ENCODE data around the gene JSRP1. TPM values are rescaled to one million over a fixed set of nuclear protein-coding genes. Genes with fewer than 3 reads are reported as not detected.

JSRP1 gene
- total RNA-seq, 1 donor: 0.43 TPM

DNA sequence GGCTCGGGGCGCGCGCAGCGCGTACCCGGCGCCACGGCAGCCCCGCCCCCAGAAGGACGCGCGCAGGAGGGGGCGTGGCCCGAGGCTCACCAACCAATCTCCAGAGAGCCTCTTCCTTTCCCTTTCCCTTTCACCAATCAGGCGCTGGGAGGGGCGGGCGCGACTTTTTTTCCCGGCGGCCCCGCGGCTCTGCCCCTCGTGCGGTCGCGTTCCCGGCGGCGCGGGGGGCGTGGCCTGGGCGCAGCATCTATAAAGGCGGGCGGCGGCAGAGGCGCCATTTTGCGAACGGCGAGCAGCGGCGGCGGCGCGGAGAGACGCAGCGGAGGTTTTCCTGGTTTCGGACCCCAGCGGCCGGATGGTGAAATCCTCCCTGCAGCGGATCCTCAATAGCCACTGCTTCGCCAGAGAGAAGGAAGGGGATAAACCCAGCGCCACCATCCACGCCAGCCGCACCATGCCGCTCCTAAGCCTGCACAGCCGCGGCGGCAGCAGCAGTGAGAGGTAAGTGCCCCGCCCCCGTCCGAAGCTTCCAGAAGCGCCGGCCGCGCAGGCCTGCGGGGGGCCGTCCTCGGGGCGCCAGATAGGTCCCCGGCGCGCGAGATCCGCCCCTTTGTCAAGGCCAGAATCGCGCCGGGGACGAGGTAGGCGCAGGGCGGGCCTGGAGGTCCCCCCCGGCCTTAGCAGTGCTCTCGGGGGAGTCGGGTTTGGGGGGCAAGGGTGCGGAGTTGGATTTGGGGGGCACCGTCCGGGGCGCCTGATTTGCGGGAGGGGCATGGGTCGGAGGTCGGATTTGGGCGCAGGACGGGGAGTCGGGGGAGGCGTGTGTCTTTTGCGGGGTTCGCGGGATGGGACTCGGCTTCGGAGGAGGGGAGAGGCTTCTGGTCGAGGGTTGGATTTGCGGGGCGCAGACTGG lies 13.3 kb upstream of the JSRP1 start:
- peak; percentile 5 for TF ChIP-seq CTCF (IDR thresholded peaks at IDR 0.05; ENCODE audit: insufficient read depth, low read depth, low read length)
- H3K4me3 ChIP-seq (ENCODE audit: low read depth, low read length): peak overlapping the region; percentile 99
- peak; percentile 97 for DNase-seq (ENCODE audit: low read depth)

DNA sequence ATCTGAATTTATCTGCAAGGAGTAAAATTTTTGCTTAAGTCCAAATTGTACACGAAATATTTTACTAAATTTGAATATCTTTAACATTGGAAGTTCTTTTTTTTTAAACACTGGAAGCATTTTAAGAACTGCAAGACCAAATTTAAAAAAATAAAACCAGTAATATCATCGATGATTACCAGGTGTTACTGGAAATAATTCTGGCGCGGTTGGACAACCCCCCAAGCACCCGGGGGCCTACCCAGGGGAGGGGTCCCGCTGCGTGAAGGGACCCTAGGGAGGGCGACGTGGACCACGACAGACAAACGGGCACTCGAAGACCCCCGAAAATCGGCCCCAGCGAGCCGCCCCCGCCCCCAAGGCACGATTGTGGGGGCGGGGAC lies 12.6 kb upstream of the JSRP1 start:
- no peak for DNase-seq (ENCODE audit: low read depth)
- TF ChIP-seq CTCF (IDR thresholded peaks at IDR 0.05; ENCODE audit: insufficient read depth, low read depth, low read length): no peak
- peak overlapping the region; percentile 76 for H3K4me3 ChIP-seq (ENCODE audit: low read depth, low read length)

GRCh38 chr19:2268480-2268830 lies 12.2 kb upstream of the JSRP1 start:
- no peak for DNase-seq (ENCODE audit: low read depth)
- TF ChIP-seq CTCF (IDR thresholded peaks at IDR 0.05; ENCODE audit: insufficient read depth, low read depth, low read length): no peak
- H3K4me3 ChIP-seq (ENCODE audit: low read depth, low read length): peak overlapping the region; percentile 76

DNA sequence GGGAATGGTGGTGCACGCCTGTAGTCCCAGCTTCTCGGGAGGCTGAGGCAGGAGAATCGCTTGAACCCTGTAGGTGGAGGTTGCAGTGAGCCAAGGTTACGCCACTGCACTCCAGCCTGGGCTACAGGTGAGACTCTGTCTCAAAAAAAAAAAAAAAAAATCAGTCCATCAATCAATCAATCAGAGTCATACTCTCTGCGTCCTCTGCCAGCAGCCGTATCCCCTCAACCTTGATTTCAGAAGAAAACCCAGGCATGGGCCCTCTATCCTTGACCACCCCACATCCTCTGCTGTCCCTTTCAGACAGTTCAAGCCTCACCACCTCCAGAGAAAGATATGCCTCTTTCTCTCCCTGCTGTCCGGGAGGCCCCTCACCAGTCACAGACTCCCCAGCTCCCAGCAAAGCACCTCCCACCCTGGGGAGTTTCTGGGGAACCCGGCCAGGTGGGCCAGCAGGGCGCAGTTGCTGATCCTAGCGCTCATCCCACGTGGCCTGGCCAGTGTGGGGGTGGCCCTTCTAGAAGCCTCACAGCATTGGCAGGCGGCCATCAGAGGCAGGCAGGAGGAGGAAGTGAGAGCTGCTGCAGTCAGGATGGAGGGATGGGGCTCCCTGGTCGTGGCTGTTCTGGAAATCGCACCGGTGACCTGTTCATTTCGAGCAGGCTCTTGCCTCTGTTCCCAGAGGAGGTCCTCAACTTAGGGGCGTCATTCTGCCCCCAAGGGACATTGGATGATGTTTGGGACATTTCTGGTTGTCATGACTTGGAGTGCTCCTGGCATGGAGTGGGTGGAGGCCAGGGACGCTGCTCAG lies 10.2 kb upstream of the JSRP1 start:
- no peak for TF ChIP-seq CTCF (IDR thresholded peaks at IDR 0.05; ENCODE audit: insufficient read depth, low read depth, low read length)
- no peak overlapping the region for H3K4me3 ChIP-seq (ENCODE audit: low read depth, low read length)
- peak; percentile 82 for DNase-seq (ENCODE audit: low read depth)

DNA sequence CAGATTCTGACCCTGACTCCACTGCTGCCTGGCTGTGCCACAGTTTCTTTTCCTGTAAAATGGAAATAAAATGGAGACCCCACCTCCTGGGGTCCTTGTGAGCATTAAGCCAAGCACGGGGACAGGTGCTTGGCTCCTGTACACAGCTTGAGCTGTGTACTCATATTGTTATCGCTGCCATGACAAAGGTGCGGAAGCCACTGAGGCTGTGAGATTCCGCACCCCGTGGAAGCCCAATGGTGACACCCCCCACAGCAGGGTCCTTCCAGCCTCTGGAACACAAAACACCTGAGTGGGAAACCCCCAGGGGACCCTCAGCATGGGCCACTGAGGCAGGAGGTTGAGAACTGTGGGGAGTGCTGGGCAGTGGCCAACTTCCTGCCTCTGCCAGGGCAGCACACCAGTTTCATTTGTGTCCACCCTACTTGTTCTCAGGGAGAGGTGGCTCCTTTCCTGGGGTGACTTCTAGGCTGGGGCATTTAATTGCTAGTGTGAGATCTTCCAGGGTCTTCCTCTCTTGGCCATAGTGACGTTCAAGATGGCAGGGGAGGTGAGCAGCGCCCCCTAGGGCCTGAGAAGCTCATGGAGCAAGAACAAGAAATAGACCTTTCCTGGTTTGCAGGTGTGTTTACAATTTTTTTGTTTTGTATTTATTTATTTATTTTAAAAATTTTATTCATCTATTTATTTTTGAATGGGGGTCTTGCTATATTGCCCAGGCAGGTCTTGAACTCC lies 5.4 kb upstream of the JSRP1 start:
- peak; percentile 67 for TF ChIP-seq CTCF (IDR thresholded peaks at IDR 0.05; ENCODE audit: insufficient read depth, low read depth, low read length)
- DNase-seq (ENCODE audit: low read depth): peak; percentile 43
- no peak overlapping the region for H3K4me3 ChIP-seq (ENCODE audit: low read depth, low read length)

- peak; percentile 58 for DNase-seq (ENCODE audit: low read depth)
- TF ChIP-seq CTCF (IDR thresholded peaks at IDR 0.05; ENCODE audit: insufficient read depth, low read depth, low read length): no peak
- no peak overlapping the region for H3K4me3 ChIP-seq (ENCODE audit: low read depth, low read length)
Observed at GRCh38 chr19:2260341-2260805, 4.2 kb upstream of the JSRP1 start.
